Activated CD4-positive, CD25-positive, alpha-beta regulatory T cell treated with anti-CD3 and anti-CD28 coated beads, Interleukin-2, amount 50 U/mL, for 72 hours (primary cell): Measurements from ENCODE around the gene NEDD4L.

Source experiments
- DNase-seq: peaks from one replicate; pipeline ENCODE4 v3.0.0; 2021

NEDD4L gene

DNA sequence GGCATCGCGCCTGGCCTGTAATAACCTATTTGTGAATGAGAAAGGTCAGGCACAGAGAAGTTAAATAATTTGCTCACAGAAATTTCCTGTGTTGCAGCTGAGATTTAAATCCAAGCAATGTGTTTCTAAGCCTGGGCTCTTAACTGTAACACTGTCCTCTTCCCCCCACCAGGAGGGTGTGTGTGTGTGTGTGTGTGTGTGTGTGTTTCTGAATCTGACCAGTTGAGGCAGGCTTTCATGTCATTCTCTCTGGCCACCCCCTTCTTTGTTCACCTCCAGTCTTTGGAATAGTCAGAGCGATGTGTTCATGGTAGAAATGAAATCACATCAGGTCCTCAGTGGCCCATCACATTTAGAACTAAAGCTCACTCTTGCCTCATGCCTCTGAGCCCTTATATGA is 81.2 kb downstream of the NEDD4L start:
- DNase-seq = no peak

DNA sequence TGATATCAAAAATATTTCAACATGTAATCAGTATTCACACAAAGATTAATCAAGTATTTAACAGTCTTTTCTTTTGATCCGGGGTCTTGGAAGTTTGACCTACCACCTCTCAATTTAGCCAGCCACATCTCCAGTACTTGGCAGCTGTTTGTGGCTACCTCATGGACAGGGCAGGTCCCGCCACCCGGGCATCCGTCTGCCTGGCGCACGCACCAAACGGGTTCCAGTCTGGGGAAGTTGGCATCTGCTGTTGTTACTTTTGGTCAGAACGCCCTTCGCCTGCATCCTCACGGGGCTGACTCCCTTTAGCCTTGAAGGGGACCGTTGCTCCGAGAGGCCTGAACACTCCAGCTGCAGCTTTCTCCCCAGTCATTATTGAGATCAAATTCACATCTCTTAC is 81.7 kb downstream of the NEDD4L start:
- no peak for DNase-seq

DNA sequence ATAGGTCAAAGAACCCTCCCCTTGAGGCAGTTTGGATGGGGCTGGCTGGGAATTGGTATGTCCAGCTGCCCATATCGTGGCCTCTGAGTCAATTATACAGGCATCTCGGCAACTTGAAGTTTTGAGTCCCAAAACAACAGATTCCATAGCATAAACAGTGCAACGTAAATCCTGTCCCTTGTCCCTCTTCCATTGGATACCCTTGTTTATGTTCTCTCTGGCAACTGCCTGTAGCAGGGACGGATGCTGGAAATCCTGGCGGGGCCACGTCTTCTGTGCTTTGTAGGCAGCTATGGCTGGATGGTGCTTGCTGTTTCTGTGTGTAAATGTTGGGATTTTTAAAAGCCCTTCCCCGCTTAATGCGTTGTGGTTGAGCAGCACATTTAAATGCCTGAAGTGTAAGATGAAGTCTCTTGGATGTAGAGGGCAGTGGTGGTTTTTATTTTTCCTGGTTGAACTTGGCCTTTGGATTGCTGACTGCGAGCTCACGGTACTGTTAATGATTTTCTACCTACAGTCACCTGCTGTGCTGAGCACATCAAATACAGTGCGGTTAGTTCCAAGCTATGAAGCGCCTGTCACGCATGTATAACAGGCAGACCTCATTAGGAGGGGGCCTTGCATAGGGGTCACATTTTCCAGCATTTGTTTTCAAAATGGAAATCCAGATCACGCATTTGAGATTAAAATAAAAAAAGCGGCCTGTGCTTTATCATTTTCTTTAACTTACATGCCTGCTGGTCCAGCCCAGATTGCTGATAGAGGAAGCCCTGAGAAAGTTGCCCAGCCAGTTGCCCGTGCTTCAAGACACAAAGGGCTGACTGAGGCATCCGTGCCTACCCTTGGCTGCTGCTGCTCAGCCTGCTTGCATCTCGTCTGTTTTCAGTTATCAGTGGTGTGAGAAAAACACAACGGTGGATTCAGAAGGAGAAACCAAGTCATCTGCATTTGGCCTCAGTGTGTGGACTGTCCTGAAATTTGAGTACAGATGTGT is 84.7 kb downstream of the NEDD4L start:
- DNase-seq = no peak

DNA sequence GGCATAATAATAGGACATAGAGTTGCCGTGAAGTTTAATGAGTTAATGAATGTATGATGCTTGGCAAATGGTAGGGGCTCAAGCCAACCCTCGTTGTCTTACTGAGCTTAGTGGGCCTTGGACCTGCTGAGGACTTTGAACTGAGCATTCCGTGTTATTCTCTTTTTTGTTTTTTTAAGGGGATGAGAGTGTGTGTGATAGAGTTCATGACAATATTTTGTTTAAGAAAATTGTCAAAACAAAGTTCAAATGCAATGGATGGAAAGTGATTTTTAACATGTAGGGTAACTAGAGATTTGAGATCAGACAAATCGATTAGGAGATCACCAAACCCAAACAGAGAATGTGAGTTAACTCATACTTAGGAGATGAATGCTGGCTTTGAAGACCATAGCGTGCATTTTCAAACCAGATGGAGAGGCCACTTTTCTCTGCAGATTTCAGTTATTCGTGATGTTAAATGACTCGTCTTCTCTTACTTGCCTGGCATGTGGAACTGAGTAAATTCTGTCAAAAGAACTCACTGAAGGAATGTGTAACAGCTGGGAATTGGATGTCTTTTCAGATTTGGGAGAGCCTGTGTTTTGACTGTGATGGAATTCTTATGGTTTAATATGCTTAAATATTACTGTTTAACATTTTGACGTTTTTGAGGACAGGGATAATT is 88.7 kb downstream of the NEDD4L start:
- DNase-seq = no peak

GRCh38 chr18:58135183-58135641 is 91.2 kb downstream of the NEDD4L start:
- no peak for DNase-seq

GRCh38 chr18:58135701-58136331 is 91.8 kb downstream of the NEDD4L start:
- peak; percentile 38 for DNase-seq

- DNase-seq = no peak
Observed at GRCh38 chr18:58136879-58137278, 92.9 kb downstream of the NEDD4L start.

- no peak for DNase-seq
Observed at GRCh38 chr18:58139459-58140386, 95.7 kb downstream of the NEDD4L start.

DNA sequence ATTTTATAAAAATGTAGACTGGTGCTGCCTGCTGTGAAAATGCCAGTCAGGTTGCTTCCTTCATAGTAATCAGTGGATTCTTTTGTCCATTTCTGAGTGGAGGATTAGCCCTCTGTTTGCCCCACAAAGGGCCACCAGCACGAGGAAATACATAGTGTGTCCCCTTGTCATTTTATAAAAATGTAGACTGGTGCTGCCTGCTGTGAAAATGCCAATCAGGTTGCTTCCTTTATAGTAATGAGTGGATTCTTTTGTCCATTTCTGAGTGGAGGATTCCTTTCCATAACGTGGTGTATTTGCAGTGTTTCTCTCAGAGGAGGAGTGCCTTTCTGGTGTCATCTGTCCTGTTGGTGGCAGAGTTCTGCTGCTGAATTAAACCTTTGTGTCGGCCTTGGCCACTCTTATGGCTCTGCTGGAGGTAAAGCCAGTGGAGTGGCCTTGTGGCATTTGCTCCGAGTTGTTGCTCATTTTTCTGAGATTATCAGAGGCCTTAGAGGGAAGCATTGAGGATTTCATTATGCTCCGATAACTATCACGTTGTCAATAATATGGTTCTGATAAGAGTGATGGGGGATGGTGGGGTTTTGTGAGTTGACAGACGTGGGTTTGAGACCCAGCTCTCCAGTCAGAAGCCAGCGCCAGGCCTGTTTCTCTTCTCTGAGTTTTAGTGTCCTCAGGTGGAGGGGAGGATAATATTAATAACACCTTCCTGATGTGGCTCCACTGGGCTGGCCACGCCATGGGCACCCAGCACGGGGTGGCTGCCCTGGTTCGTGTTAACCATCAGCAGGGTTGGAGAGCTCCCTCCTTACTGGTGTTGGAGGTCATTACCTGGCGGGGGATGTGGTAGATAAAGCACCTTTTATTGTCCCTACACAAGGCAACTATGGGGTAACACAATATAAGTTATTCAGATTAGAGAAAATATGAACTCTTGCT is 96.6 kb downstream of the NEDD4L start:
- no peak for DNase-seq

DNA sequence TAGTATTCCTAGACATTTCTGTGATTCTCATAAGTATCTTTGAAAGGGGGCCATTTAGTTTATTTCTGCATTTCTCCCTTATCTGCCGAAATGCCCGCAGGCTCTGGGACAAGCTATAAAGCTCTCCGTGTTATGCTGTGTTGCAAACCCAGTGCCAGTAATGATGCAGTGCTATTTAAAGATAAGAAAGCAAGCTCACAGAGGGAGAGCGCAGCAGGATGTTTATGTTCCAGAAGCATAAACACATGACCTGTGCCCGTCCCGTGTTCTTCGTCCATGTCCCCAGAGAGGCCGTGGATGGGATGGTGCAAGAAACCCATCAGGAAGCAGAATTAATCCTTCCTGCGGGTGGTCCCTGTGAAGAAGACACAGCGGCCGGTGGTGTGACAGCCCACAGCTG is 99.4 kb downstream of the NEDD4L start:
- no peak for DNase-seq

DNA sequence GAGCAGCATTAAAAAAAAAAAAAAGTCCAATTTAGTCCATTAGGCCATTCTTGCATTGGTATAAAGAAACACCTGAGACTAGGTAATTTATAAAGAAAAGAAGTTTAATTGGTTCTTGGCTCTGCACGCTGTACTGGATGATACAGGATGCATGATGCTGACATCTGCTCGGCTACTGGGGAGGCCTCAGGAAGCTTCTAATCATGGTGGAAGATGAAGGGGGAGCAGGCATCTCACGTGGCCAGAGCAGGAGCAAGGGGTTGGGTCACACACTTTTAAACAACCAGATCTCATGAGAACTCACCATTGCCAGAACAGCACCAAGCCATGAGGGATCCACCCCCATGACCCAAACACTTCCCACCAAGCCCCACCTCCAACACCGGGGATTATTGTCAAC is 100.1 kb downstream of the NEDD4L start:
- DNase-seq = no peak

DNA sequence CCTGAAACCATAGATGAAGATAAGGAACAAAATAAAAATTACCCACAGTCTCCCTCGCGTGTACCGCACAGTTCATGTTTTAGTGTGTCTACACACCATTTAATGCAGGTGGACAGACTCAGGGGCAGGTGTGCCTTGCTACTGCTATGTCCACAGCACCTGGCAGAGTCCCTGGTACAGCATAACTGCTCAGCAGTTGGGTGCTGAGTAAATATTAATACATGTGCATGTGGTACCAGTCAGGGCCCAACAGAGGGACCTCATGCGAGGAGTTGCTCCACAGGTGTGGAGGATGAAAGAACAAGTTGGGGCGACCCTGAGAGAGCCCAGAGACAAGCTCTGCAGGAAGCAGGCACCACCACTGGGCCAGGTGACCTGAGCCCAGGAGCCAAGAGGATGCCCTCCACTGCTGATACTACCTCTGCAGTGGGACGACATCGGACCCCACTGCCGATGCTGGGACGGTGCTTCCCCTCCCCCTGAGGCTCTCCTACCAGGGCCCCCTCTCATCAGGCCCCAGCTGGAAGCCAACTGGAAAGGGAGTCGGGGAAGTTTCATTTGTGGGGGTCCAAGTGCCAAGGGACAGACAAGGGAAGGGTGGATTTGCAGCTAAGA is 100.8 kb downstream of the NEDD4L start:
- DNase-seq = no peak

GRCh38 chr18:58146099-58146498 is 102.1 kb downstream of the NEDD4L start:
- DNase-seq = no peak

DNA sequence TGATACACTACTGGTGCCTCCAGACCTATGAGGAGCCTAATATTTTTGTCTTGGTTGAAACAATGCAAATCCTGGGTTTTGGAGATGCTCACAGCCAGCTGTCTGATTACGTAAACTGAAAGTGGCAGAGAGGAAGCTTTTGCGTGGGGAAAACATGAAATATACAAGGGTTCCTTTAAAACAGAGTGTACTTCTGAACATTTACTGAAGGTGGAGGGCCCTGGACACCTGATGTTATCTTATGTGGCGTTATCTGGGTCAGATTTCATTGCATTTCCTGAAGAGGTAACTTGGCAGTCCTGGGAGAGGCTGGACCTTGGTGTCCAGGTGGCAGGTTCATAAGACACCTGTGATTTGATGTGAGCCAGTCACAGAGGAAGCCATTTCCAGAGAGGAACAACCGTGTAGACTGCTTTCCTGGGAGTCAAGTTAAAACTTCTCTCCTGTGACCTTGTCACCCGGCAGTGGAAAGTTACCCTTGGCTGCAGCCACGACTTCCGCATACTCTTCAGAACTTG is 105.0 kb downstream of the NEDD4L start:
- no peak for DNase-seq

GRCh38 chr18:58150772-58151171 is 106.7 kb downstream of the NEDD4L start:
- no peak for DNase-seq

GRCh38 chr18:58152216-58152615 is 108.2 kb downstream of the NEDD4L start:
- no peak for DNase-seq

- DNase-seq = no peak
Observed at GRCh38 chr18:58152891-58153290, 108.9 kb downstream of the NEDD4L start.

GRCh38 chr18:58156516-58156915 is 112.5 kb downstream of the NEDD4L start:
- DNase-seq = no peak

- no peak for DNase-seq
Observed at GRCh38 chr18:58157237-58157636, 113.2 kb downstream of the NEDD4L start.

DNA sequence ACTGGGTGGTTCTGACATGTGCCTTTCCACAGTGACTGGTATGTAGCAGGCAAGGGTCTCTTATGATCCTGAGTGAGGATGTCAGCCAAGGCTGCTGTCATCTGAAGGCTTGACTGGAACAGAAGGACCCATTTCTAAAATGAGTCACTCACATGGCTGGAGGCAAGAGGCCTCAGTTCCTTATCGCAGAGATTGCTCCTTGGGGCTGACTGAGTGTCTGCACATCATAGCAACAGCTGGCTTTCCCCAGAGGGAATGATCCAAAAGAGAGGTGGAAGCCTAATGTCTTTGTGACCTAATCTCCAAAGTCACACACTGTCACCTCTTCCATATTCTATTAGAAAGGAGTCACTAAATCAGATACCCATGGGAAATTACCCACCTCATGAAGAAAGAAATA is 114.0 kb downstream of the NEDD4L start:
- no peak for DNase-seq

GRCh38 chr18:58158459-58158858 is 114.4 kb downstream of the NEDD4L start:
- DNase-seq = no peak
